ENCODE data around the gene MRO.
"Not testable (repeated sequence)": the region's sequence is repeated elsewhere in the genome, so short reads cannot be mapped to it uniquely, and the experiment has no call there.

The MRO gene

GRCh38 chr18:50802141-50802540, 17.7 kb downstream of the MRO start:
- DNase-seq (ENCODE audit: low read depth in 1 of 2, low spot score in 1 of 2), result peak in 1 of 2 experiments; percentile 36
- in situ Hi-C loops (cut with HindIII; ENCODE audit: low pct_unique_long_range_greater_than_20kb, low sequenced_read_pairs), result no loop called here

GRCh38 chr18:50797142-50797541, 22.7 kb downstream of the MRO start:
- in situ Hi-C loops (cut with HindIII; ENCODE audit: low pct_unique_long_range_greater_than_20kb, low sequenced_read_pairs), result no loop called here
- no peak for DNase-seq (ENCODE audit: low read depth in 1 of 2, low spot score in 1 of 2)
- TF ChIP-seq JUND (IDR thresholded peaks at IDR 0.05; ENCODE audit: low read depth), result no peak

More at GRCh38 chr18:50802141-50802540, 17.7 kb downstream of the MRO start:
- TF ChIP-seq JUND (IDR thresholded peaks at IDR 0.05; ENCODE audit: low read depth), result no peak

GRCh38 chr18:50796495-50796894, 23.3 kb downstream of the MRO start:
- no peak for TF ChIP-seq JUND (IDR thresholded peaks at IDR 0.05; ENCODE audit: low read depth)
- in situ Hi-C loops (cut with HindIII; ENCODE audit: low pct_unique_long_range_greater_than_20kb, low sequenced_read_pairs), result no loop called here
- DNase-seq (ENCODE audit: low read depth in 1 of 2, low spot score in 1 of 2), result no peak

- no peak for DNase-seq (ENCODE audit: low read depth in 1 of 2, low spot score in 1 of 2)
- TF ChIP-seq JUND (IDR thresholded peaks at IDR 0.05; ENCODE audit: low read depth), result no peak
- in situ Hi-C loops (cut with HindIII; ENCODE audit: low pct_unique_long_range_greater_than_20kb, low sequenced_read_pairs), result no loop called here
Measured at GRCh38 chr18:50793641-50794565, 25.9 kb downstream of the MRO start.

- in situ Hi-C loops (cut with HindIII; ENCODE audit: low pct_unique_long_range_greater_than_20kb, low sequenced_read_pairs), result no loop called here
- no peak for DNase-seq (ENCODE audit: low read depth in 1 of 2, low spot score in 1 of 2)
- no peak for TF ChIP-seq JUND (IDR thresholded peaks at IDR 0.05; ENCODE audit: low read depth)
Measured at GRCh38 chr18:50792885-50793284, 26.9 kb downstream of the MRO start.

- in situ Hi-C loops (cut with HindIII; ENCODE audit: low pct_unique_long_range_greater_than_20kb, low sequenced_read_pairs), result no loop called here
- no peak for TF ChIP-seq JUND (IDR thresholded peaks at IDR 0.05; ENCODE audit: low read depth)
- no peak for DNase-seq (ENCODE audit: low read depth in 1 of 2, low spot score in 1 of 2)
Measured at GRCh38 chr18:50791599-50792438, 28.0 kb downstream of the MRO start.

GRCh38 chr18:50790948-50791347, 28.9 kb downstream of the MRO start:
- TF ChIP-seq JUND (IDR thresholded peaks at IDR 0.05; ENCODE audit: low read depth), result no peak
- DNase-seq (ENCODE audit: low read depth in 1 of 2, low spot score in 1 of 2), result no peak
- in situ Hi-C loops (cut with HindIII; ENCODE audit: low pct_unique_long_range_greater_than_20kb, low sequenced_read_pairs), result no loop called here

GRCh38 chr18:50790241-50790640, 29.6 kb downstream of the MRO start:
- DNase-seq (ENCODE audit: low read depth in 1 of 2, low spot score in 1 of 2), result no peak
- in situ Hi-C loops (cut with HindIII; ENCODE audit: low pct_unique_long_range_greater_than_20kb, low sequenced_read_pairs), result no loop called here
- no peak for TF ChIP-seq JUND (IDR thresholded peaks at IDR 0.05; ENCODE audit: low read depth)

- in situ Hi-C loops (cut with HindIII; ENCODE audit: low pct_unique_long_range_greater_than_20kb, low sequenced_read_pairs), result no loop called here
- no peak for TF ChIP-seq JUND (IDR thresholded peaks at IDR 0.05; ENCODE audit: low read depth)
- DNase-seq (ENCODE audit: low read depth in 1 of 2, low spot score in 1 of 2), result no peak
Measured at GRCh38 chr18:50788284-50788683, 31.5 kb downstream of the MRO start.

GRCh38 chr18:50786864-50787263, 33.0 kb downstream of the MRO start:
- in situ Hi-C loops (cut with HindIII; ENCODE audit: low pct_unique_long_range_greater_than_20kb, low sequenced_read_pairs), result no loop called here
- DNase-seq (ENCODE audit: low read depth in 1 of 2, low spot score in 1 of 2), result no peak
- no peak for TF ChIP-seq JUND (IDR thresholded peaks at IDR 0.05; ENCODE audit: low read depth)

- DNase-seq (ENCODE audit: low read depth in 1 of 2, low spot score in 1 of 2), result no peak
- TF ChIP-seq JUND (IDR thresholded peaks at IDR 0.05; ENCODE audit: low read depth), result no peak
- in situ Hi-C loops (cut with HindIII; ENCODE audit: low pct_unique_long_range_greater_than_20kb, low sequenced_read_pairs), result no loop called here
Measured at GRCh38 chr18:50783553-50783952, 36.3 kb downstream of the MRO start.

GRCh38 chr18:50779021-50779420, 40.8 kb downstream of the MRO start:
- DNase-seq (ENCODE audit: low read depth in 1 of 2, low spot score in 1 of 2); in situ Hi-C loops (cut with HindIII; ENCODE audit: low pct_unique_long_range_greater_than_20kb, low sequenced_read_pairs): not testable (repeated sequence)

GRCh38 chr18:50776383-50776782, 43.4 kb downstream of the MRO start:
- in situ Hi-C loops (cut with HindIII; ENCODE audit: low pct_unique_long_range_greater_than_20kb, low sequenced_read_pairs), result no loop called here
- no peak for DNase-seq (ENCODE audit: low read depth in 1 of 2, low spot score in 1 of 2)
- no peak for TF ChIP-seq JUND (IDR thresholded peaks at IDR 0.05; ENCODE audit: low read depth)

Data from T47D (cell line).